H1 (cell line): Measurements from ENCODE around the gene PDZD8. TPM values are rescaled to one million over a fixed set of nuclear protein-coding genes. Genes with fewer than 3 reads are reported as not detected.

Experiments used
- CTCF ChIA-PET: fragments of 300-600 bp; sonication (Branson Sonifier 250); formaldehyde crosslinking; loops from one replicate; lab custom pipeline; 2021; ENCODE audit not compliant: partially characterized antibody; lab: Charles Lee
- POLR2A ChIA-PET: fragments of 300-600 bp; sonication (Branson Sonifier 250); formaldehyde crosslinking; loops from one replicate; lab custom pipeline; 2021; ENCODE audit warnings: inconsistent platforms; ENCODE audit not compliant: partially characterized antibody; lab: Charles Lee
- DNase-seq, 2 experiments: peaks; one replicate each; pipeline versions ENCODE4 v3.0.0 to v3.0.0-alpha.2; 2010 to 2022; ENCODE audit warnings: low spot score in 2 of 2, low read depth in 1 of 2, mixed read lengths in 1 of 2
- FAIRE-seq: peaks from 2 replicates; lab custom pipeline; 2011; peaks lifted over from hg19 to GRCh38; lab: Jason Lieb, UNC
- H2AFZ ChIP-seq: 2 replicates; pipeline ENCODE4 v1.8.1; 2012; ENCODE audit warnings: low read length, inconsistent platforms
- H2AK5ac ChIP-seq: 2 replicates; pipeline ENCODE4 v1.6.1; 2013; ENCODE audit warnings: low read depth, low read length
- H2BK120ac ChIP-seq: replicated peaks from 2 replicates; pipeline ENCODE3; 2013; ENCODE audit warnings: low read depth, low read length, inconsistent platforms
- H2BK12ac ChIP-seq: 2 replicates; pipeline ENCODE4 v1.6.1; 2013; ENCODE audit warnings: low read depth, low read length
- H2BK15ac ChIP-seq: 2 replicates; pipeline ENCODE4 v1.6.1; 2013; ENCODE audit warnings: low read length
- H2BK20ac ChIP-seq: 2 replicates; pipeline ENCODE4 v1.6.1; 2013; ENCODE audit warnings: low read length
- H2BK5ac ChIP-seq: 2 replicates; pipeline ENCODE4 v1.6.1; 2013; ENCODE audit warnings: low read depth, low read length
- H3K14ac ChIP-seq: 2 replicates; pipeline ENCODE4 v1.6.1; 2013; ENCODE audit warnings: inconsistent platforms; ENCODE audit not compliant: insufficient read length
- H3K18ac ChIP-seq: 2 replicates; pipeline ENCODE4 v1.6.1; 2013; ENCODE audit warnings: low read length; ENCODE audit errors: extremely low read depth
- H3K23ac ChIP-seq: 2 replicates; pipeline ENCODE4 v1.6.1; 2013; ENCODE audit warnings: inconsistent platforms; ENCODE audit not compliant: insufficient read length
- H3K23me2 ChIP-seq: 2 replicates; pipeline ENCODE4 v1.6.1; 2013; ENCODE audit warnings: low read depth, low read length
- H3K27ac ChIP-seq: 2 replicates; pipeline ENCODE4 v1.6.1; 2011; ENCODE audit warnings: low read depth, low read length, inconsistent platforms
- H3K27me3 ChIP-seq, 4 experiments: replicated peaks in 1 of 4; 1 replicate in 1 of 4; 2 replicates in 3 of 4; pipeline versions ENCODE4 v1.6.1 to v1.8.1; 2011 to 2013; ENCODE audit warnings: low read length in 3 of 4, mild to moderate bottlenecking in 3 of 4, inconsistent platforms in 2 of 4, mixed read lengths in 2 of 4, moderate library complexity in 1 of 4; ENCODE audit not compliant: control insufficient read depth in 3 of 4, insufficient read depth in 3 of 4; ENCODE audit errors: extremely low read depth in 1 of 4
- H3K36me3 ChIP-seq, 4 experiments: 2 replicates each; pipeline versions ENCODE4 v1.6.1 to v1.8.1; 2011 to 2013; ENCODE audit warnings: mild to moderate bottlenecking in 4 of 4, low read length in 3 of 4, moderate library complexity in 2 of 4, control low read depth in 1 of 4, inconsistent platforms in 1 of 4; ENCODE audit not compliant: insufficient read depth in 4 of 4, control insufficient read depth in 2 of 4
- H3K4ac ChIP-seq: replicated peaks from 2 replicates; pipeline ENCODE3; 2013; ENCODE audit warnings: low read length, low read depth, mixed read lengths, inconsistent platforms; ENCODE audit not compliant: insufficient read length
- H3K4me1 ChIP-seq, 4 experiments: replicated peaks in 1 of 4; 1 replicate in 1 of 4; 2 replicates in 3 of 4; pipeline versions ENCODE4 v1.6.1 to v1.8.1; 2011 to 2013; ENCODE audit warnings: low read length in 3 of 4, inconsistent platforms in 2 of 4, mixed read lengths in 1 of 4; ENCODE audit not compliant: insufficient read depth in 4 of 4, control insufficient read depth in 3 of 4
- H3K4me2 ChIP-seq, 2 experiments: 2 replicates each; pipeline versions ENCODE4 v1.6.1 to v1.8.1; 2011 to 2013; ENCODE audit warnings: low read depth in 2 of 2, low read length in 2 of 2, control low read depth in 1 of 2, inconsistent platforms in 1 of 2, mild to moderate bottlenecking in 1 of 2; ENCODE audit not compliant: insufficient read depth in 1 of 2
- H3K4me3 ChIP-seq, 4 experiments: fragments of 200-600, 300-600 bp in 1 of 4; sonication (generic), shearing (Covaris generic), sonication (Bioruptor Twin) in 1 of 4; 2 replicates each; pipeline versions ENCODE4 v1.5.1 to v1.8.1; 2011 to 2016; ENCODE audit warnings: low read length in 4 of 4, low read depth in 3 of 4, control low read depth in 2 of 4, inconsistent platforms in 2 of 4, mild to moderate bottlenecking in 2 of 4, mixed read lengths in 1 of 4, moderate library complexity in 1 of 4; ENCODE audit not compliant: insufficient read depth in 2 of 4; ENCODE audit errors: extremely low read depth in 1 of 4
- H3K56ac ChIP-seq: replicated peaks from 2 replicates; pipeline ENCODE3; 2013; ENCODE audit warnings: low read depth, mild to moderate bottlenecking, mixed read lengths, low read length, inconsistent platforms; ENCODE audit not compliant: insufficient read length
- H3K79me1 ChIP-seq: 2 replicates; pipeline ENCODE4 v1.6.1; 2013; ENCODE audit warnings: low read depth, low read length, control low read depth
- H3K79me2 ChIP-seq, 2 experiments: 2 replicates each; pipeline versions ENCODE4 v1.6.1 to v1.8.1; 2012 to 2013; ENCODE audit warnings: low read length in 2 of 2, mild to moderate bottlenecking in 2 of 2, inconsistent platforms in 1 of 2; ENCODE audit not compliant: insufficient read depth in 2 of 2, control insufficient read depth in 1 of 2
- H3K9ac ChIP-seq, 4 experiments: replicated peaks in 1 of 4; 1 replicate in 1 of 4; 2 replicates in 3 of 4; pipeline versions ENCODE4 v1.6.1 to v1.8.1; 2011 to 2013; ENCODE audit warnings: low read depth in 3 of 4, low read length in 3 of 4, control low read depth in 2 of 4, mild to moderate bottlenecking in 2 of 4, moderate library complexity in 2 of 4, inconsistent platforms in 1 of 4; ENCODE audit errors: extremely low read depth in 1 of 4
- H3K9me3 ChIP-seq, 2 experiments: 2 replicates each; pipeline versions ENCODE4 v1.6.1 to v1.8.1; 2012 to 2013; ENCODE audit warnings: mild to moderate bottlenecking in 2 of 2, moderate library complexity in 2 of 2, control low read depth in 1 of 2, inconsistent platforms in 1 of 2, low read depth in 1 of 2, low read length in 1 of 2, mixed read lengths in 1 of 2; ENCODE audit not compliant: insufficient read depth in 2 of 2
- H4K20me1 ChIP-seq, 2 experiments: replicated peaks in 1 of 2; 2 replicates each; pipeline versions ENCODE3 to v1.8.1; 2011 to 2013; ENCODE audit warnings: inconsistent platforms in 2 of 2, low read length in 2 of 2, mild to moderate bottlenecking in 1 of 2; ENCODE audit not compliant: insufficient read depth in 2 of 2, control insufficient read depth in 1 of 2
- H4K5ac ChIP-seq: 2 replicates; pipeline ENCODE4 v1.6.1; 2013; ENCODE audit warnings: low read length, low read depth, mixed read lengths, inconsistent platforms; ENCODE audit not compliant: insufficient read length
- H4K8ac ChIP-seq: 2 replicates; pipeline ENCODE4 v1.8.0; 2013; ENCODE audit warnings: mild to moderate bottlenecking, moderate library complexity, low read length, inconsistent platforms; ENCODE audit not compliant: insufficient read depth; ENCODE audit errors: extremely low read depth
- H4K91ac ChIP-seq: replicated peaks from 2 replicates; pipeline ENCODE3; 2013; ENCODE audit warnings: low read length, mixed read lengths, inconsistent platforms; ENCODE audit not compliant: insufficient read length
- CHD1 ChIP-seq: IDR thresholded peaks from 2 replicates; pipeline ENCODE4 v1.6.1; 2012; ENCODE audit warnings: low read depth, low read length, improper control_type of control experiment
- JUN ChIP-seq: IDR thresholded peaks from 2 replicates; pipeline ENCODE4 v1.6.1; 2011; ENCODE audit warnings: low read depth, mild to moderate bottlenecking, improper control_type of control experiment, low read length
- KDM5A ChIP-seq: fragments of 200-600 bp; IDR thresholded peaks from 2 replicates; pipeline ENCODE4 v1.7.1; 2012; ENCODE audit warnings: mild to moderate bottlenecking, low read length, inconsistent platforms, mixed read lengths
- RFX5 ChIP-seq: IDR thresholded peaks from 2 replicates; pipeline ENCODE4 v1.6.1; 2011; ENCODE audit warnings: low read depth, low read length, improper control_type of control experiment, borderline replicate concordance
- RNF2 ChIP-seq: fragments of 200-900, 300-1000 bp; sonication (generic); IDR thresholded peaks from 2 replicates; pipeline ENCODE4 v1.7.1; 2016; ENCODE audit warnings: borderline replicate concordance, low read depth, mild to moderate bottlenecking, antibody characterized with exemption, low read length; ENCODE audit not compliant: poor library complexity, severe bottlenecking; ENCODE audit errors: missing control alignments
- SUZ12 ChIP-seq: fragments of 200-600 bp; sonication (generic); IDR thresholded peaks from 2 replicates; pipeline ENCODE4 v1.6.1; 2012; ENCODE audit warnings: mild to moderate bottlenecking, inconsistent platforms, low read length, moderate library complexity, mixed read lengths
- WGBS, 2 experiments: shearing (Covaris generic) in 1 of 2; methylation state at CpG; one replicate each; pipeline versions ENCODE4 v1.1.6 to v1.1.7; 2013 to 2015; ENCODE audit warnings: low lambda C conversion rate in 2 of 2, mixed read lengths in 2 of 2, inconsistent platforms in 1 of 2, low coverage in 1 of 2, missing lambda C conversion rate in 1 of 2; ENCODE audit not compliant: insufficient replicate concordance in 2 of 2, insufficient coverage in 1 of 2, insufficient read length in 1 of 2; ENCODE audit errors: extremely low coverage in 1 of 2, missing lambda C conversion rate in 1 of 2; 5-methylcytosine and 5-hydroxymethylcytosine counted together
- polyA plus RNA-seq, 7 experiments: library from polyadenylated mRNA; depleted of rRNA in 3 of 7; stranded (reverse) in 5 of 7; unstranded in 2 of 7; fragments of >200 nt in 5 of 7; fragments of 200-250 nt in 2 of 7; gene quantifications; 1 replicate in 5 of 7; 2 replicates in 1 of 7; 4 replicates in 1 of 7; pipeline versions ENCODE4 v1.2.1 to v1.2.3, GENCODE V29; 2011 to 2013; ENCODE audit warnings: missing spikeins in 2 of 7, mixed read lengths in 2 of 7
- total RNA-seq: library from RNA; stranded (reverse); fragmentation: NEBNext Ultra II Directional; extraction: Animal tissue kit (Norgen Biotek cat#: 25700); gene quantifications from 2 replicates; pipeline ENCODE4 v1.2.1, GENCODE V29; 2021

The PDZD8 gene
- total and polyA plus RNA-seq, 2 of the 8 experiments (the other 6 are each of a cell fraction or from before 2014, with no cell fraction given), result 10.9 to 50.1 TPM

- TF ChIP-seq RFX5, result no peak
- TF ChIP-seq SUZ12, result no peak
- no peak for TF ChIP-seq RNF2
- TF ChIP-seq JUN, result no peak
- TF ChIP-seq CHD1, result no peak
- TF ChIP-seq KDM5A, result no peak
- no peak overlapping the region for H3K4ac ChIP-seq
- no peak overlapping the region for H2BK120ac ChIP-seq
- H2BK15ac ChIP-seq, result no peak overlapping the region
- H3K27me3 ChIP-seq, result no peaks in the 10 kb centered on the region
- H4K20me1 ChIP-seq, result no peaks in the 10 kb centered on the region
- no peak overlapping the region for H3K14ac ChIP-seq
- no peaks in the 10 kb centered on the region for H3K36me3 ChIP-seq
- no peak overlapping the region for H2BK5ac ChIP-seq
- DNase-seq, result no peak
- no peak overlapping the region for H2BK20ac ChIP-seq
- H2AFZ ChIP-seq, result no peak overlapping the region
- H3K4me1 ChIP-seq, result peaks cover 2 to 16% (median 7%) of the 10 kb centered on the region in 4 experiments; a peak in 6 of 7 replicates
- H2AK5ac ChIP-seq, result no peak overlapping the region
- H3K79me2 ChIP-seq, result peaks cover 3 to 95% of the 10 kb centered on the region in 2 experiments; a peak in 3 of 4 replicates
- H3K9me3 ChIP-seq, result no peaks in the 10 kb centered on the region
- FAIRE-seq, result no peak
- H4K5ac ChIP-seq, result no peak overlapping the region
- no peak overlapping the region for H3K23ac ChIP-seq
- H2BK12ac ChIP-seq, result no peak overlapping the region
- no peak overlapping the region for H3K4me2 ChIP-seq
- H3K23me2 ChIP-seq, result no peaks in the 10 kb centered on the region
- H3K18ac ChIP-seq, result no peak overlapping the region
- no peak overlapping the region for H3K4me3 ChIP-seq
- WGBS, 2 experiments, result 82% methylated on average over 2 of the region's 2 CpGs; no CpG with 5 or more reads in 1 of the 2 experiments
- no peak overlapping the region for H3K56ac ChIP-seq
- no peaks in the 10 kb centered on the region for H3K79me1 ChIP-seq
- ChIA-PET POLR2A (no interaction called here), CTCF (interaction anchor here (1.3 kb wide), 1 partner anchor 137 kb away, joined by 3 read pairs; no protein-coding TSS in a partner anchor)
- no peak overlapping the region for H4K91ac ChIP-seq
- no peak overlapping the region for H4K8ac ChIP-seq
- H3K9ac ChIP-seq, result no peak overlapping the region
- no peak overlapping the region for H3K27ac ChIP-seq
These were observed 21.6 kb downstream of the PDZD8 start for GRCh38 chr10:117353684-117354083.
